Heart left ventricle (tissue), 16 donors: ENCODE measurements around the gene MLC1. TPM values are rescaled to one million over a fixed set of nuclear protein-coding genes. Genes with fewer than 3 reads are reported as not detected.

Experiments used
- ATAC-seq, 4 donors: fragments of 200-7000 bp; cut with Tn5 transposase; one replicate each; pipeline ENCODE4 v1.9.1; 2020 to 2022; ENCODE audit warnings: moderate library complexity in 4 of 4, mild to moderate bottlenecking in 3 of 4, moderate number of reproducible peaks in 1 of 4
- DNase-seq, 5 donors: peaks; one replicate each; pipeline ENCODE4 v3.0.0-alpha.2; 2020
- H3K27ac ChIP-seq, 12 donors: fragments of 200-600 bp; sonication (generic) in 4 of 12; one replicate each; pipeline versions ENCODE4 v1.5.0 to v1.8.0; 2016 to 2022; ENCODE audit warnings: mild to moderate bottlenecking in 2 of 12
- H3K27me3 ChIP-seq, 9 donors: fragments of 200-600 bp; sonication (generic) in 2 of 9; one replicate each; pipeline versions ENCODE4 v1.5.1 to v1.8.0; 2016 to 2022; ENCODE audit warnings: mild to moderate bottlenecking in 3 of 9
- H3K36me3 ChIP-seq, 9 donors: fragments of 200-600 bp; sonication (generic) in 2 of 9; one replicate each; pipeline versions ENCODE4 v1.5.0 to v1.8.0; 2018 to 2022; ENCODE audit warnings: mild to moderate bottlenecking in 2 of 9
- H3K4me1 ChIP-seq, 12 donors: fragments of 200-600 bp; sonication (generic) in 4 of 12; one replicate each; pipeline versions ENCODE4 v1.5.0 to v1.8.0; 2016 to 2022; ENCODE audit warnings: mild to moderate bottlenecking in 3 of 12
- H3K4me3 ChIP-seq, 12 donors: fragments of 200-600 bp; sonication (generic) in 4 of 12; one replicate each; pipeline versions ENCODE4 v1.5.0 to v1.8.0; 2017 to 2022; ENCODE audit warnings: mild to moderate bottlenecking in 9 of 12, moderate library complexity in 4 of 12
- H3K9me3 ChIP-seq, 12 donors: fragments of 200-600 bp; sonication (generic) in 4 of 12; one replicate each; pipeline versions ENCODE4 v1.5.0 to v1.8.0; 2016 to 2022; ENCODE audit warnings: mild to moderate bottlenecking in 1 of 12
- POLR2A ChIP-seq, 2 donors: fragments of 450-650 bp; IDR thresholded peaks; one replicate each; pipeline ENCODE4 v1.6.1; 2017; ENCODE audit warnings: antibody characterized with exemption in 2 of 2, mild to moderate bottlenecking in 2 of 2, moderate library complexity in 2 of 2
- WGBS, 4 donors: extraction: QIAGEN DNeasy Blood & Tissue Kit in 2 of 4; methylation state at CpG; one replicate each; pipeline versions ENCODE4 v1.1.5 to v1.1.7; 2013 to 2018; 5-methylcytosine and 5-hydroxymethylcytosine counted together
- intact Hi-C, 10 donors: fragments of 100-400 bp; cut with DNase I; formaldehyde crosslinking; loops; one replicate each; pipeline versions ENCODE4 v1.11.1 to v1.14.2; 2022
- polyA plus RNA-seq, 2 donors: library from polyadenylated mRNA; stranded (reverse); fragments of 200-250 nt; gene quantifications; one replicate each; pipeline ENCODE4 v1.2.3, GENCODE V29; 2013
- total RNA-seq, 9 donors: library from RNA; depleted of rRNA in 2 of 9; stranded (reverse); fragments of >200 nt in 2 of 9; fragmentation: NEBNext Ultra II Directional in 3 of 9; extraction: Animal tissue kit (Norgen Biotek cat#: 25700) in 3 of 9; gene quantifications; one replicate each; pipeline versions ENCODE4 v1.1.0 to v1.2.4, GENCODE V29; 2016 to 2023
- TF ChIP-seq, protein P1 (sequence below), 12 donors: fragments of 200-600 bp; sonication (generic) in 4 of 12; IDR thresholded peaks; one replicate each; pipeline versions ENCODE4 v1.5.0 to v1.8.0; 2018 to 2022; ENCODE audit warnings: antibody characterized with exemption in 12 of 12, mild to moderate bottlenecking in 5 of 12
- donor health status: ischemic (EF 13 %, LVEDD 7.1; RV severe dilation, severe dysfunction).
- donor health status: healthy with polysubstance abuse.
- donor health status: DM: no; HTN: yes; CAD: no.
- donor health status: DM: no; HTN: no; CAD: no.
- donor health status: ischemic (EF 25% LVEDD 6.9; RV normal size, moderate dysfunction).
- donor health status: ischemic (EF 25% LVEDD 5.7; RV mildly dilated, moderate dysfunction).
- donor health status: healthy.
- donor health status: DM: yes; HTN: yes; CAD: no.
- donor health status: ischemic (EF 35%, LVEDD 5.7; RV mildly dilated, moderate dysfunction).
- donor health status: nonischemic (EF 11% LVEDD 7.7; RV severe dilation, severe dysfunction).
- donor health status: DM: yes; HTN: yes; CAD: no.
- donor health status: PGD.
- donor health status: ischemic (EF 29% LVEDD 5.4; RV normal size, mild dysfunction).
- donor health status: nonischemic (EF 23%, LVEDD 6.1; RV moderate dilation, normal function).

MLC1 gene
- total and polyA plus RNA-seq, 11 donors = 0.03 to 0.80 (median 0.15) TPM; not detected in 5

GRCh38 chr22:50125029-50125428 lies 39.8 kb upstream of the MLC1 start:
- Histone ChIP-seq H3K4me1 (peaks cover 0 to 8% (median 0%) of the 10 kb centered on the region in 12 donors), H3K27me3 (peaks cover 0 to 8% (median 0%) of the 10 kb centered on the region in 9 donors), H3K27ac (no peak overlapping the region), H3K36me3 (no peaks in the 10 kb centered on the region), H3K4me3 (no peak overlapping the region), H3K9me3 (peaks cover 0 to 25% (median 10%) of the 10 kb centered on the region in 12 donors)
- DNase-seq (no peak), ATAC-seq (no peak)
- intact Hi-C loops = no loop called here
- WGBS, 4 donors = 79 to 86% (median 85%) methylated on average over 6 to 9 of the region's 9 CpGs
- TF ChIP-seq POLR2A (IDR thresholded peaks at IDR 0.05) = no peak
- TF ChIP-seq, protein P1, sequence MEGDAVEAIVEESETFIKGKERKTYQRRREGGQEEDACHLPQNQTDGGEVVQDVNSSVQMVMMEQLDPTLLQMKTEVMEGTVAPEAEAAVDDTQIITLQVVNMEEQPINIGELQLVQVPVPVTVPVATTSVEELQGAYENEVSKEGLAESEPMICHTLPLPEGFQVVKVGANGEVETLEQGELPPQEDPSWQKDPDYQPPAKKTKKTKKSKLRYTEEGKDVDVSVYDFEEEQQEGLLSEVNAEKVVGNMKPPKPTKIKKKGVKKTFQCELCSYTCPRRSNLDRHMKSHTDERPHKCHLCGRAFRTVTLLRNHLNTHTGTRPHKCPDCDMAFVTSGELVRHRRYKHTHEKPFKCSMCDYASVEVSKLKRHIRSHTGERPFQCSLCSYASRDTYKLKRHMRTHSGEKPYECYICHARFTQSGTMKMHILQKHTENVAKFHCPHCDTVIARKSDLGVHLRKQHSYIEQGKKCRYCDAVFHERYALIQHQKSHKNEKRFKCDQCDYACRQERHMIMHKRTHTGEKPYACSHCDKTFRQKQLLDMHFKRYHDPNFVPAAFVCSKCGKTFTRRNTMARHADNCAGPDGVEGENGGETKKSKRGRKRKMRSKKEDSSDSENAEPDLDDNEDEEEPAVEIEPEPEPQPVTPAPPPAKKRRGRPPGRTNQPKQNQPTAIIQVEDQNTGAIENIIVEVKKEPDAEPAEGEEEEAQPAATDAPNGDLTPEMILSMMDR (IDR thresholded peaks at IDR 0.05) = no peak

DNA sequence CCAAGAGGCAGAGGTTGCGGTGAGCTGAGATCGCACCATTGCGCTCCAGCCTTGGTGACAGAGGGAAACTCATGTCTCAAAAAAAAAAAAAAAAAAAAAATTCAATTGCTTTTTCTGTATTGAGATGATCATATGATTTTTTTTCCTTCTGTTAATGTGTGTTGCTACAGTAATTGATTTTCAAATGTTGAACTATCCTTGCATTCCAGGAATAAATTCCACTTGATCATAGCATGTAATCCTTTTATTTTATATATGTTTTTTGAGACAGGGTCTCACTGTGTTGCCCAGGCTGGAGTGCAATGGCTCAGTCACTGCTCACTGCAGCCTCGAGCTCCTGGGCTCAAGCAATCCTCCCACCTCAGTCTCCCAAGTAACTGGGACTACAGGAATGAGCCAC lies 37.9 kb upstream of the MLC1 start:
- no peaks in the 10 kb centered on the region for H3K36me3 ChIP-seq
- H3K9me3 ChIP-seq = peaks cover 0 to 25% (median 10%) of the 10 kb centered on the region in 12 donors
- DNase-seq = no peak
- H3K27me3 ChIP-seq = peaks cover 0 to 8% (median 0%) of the 10 kb centered on the region in 9 donors
- H3K27ac ChIP-seq = no peak overlapping the region
- WGBS, 4 donors = 83 to 95% (median 90%) methylated on average over 4 of the region's 4 CpGs
- intact Hi-C loops = no loop called here
- TF ChIP-seq, protein P1 (IDR thresholded peaks at IDR 0.05) = no peak
- TF ChIP-seq POLR2A (IDR thresholded peaks at IDR 0.05) = no peak
- ATAC-seq = no peak
- no peak overlapping the region for H3K4me3 ChIP-seq
- H3K4me1 ChIP-seq = peaks cover 0 to 21% (median 4%) of the 10 kb centered on the region in 12 donors

- peaks cover 0 to 25% (median 10%) of the 10 kb centered on the region in 12 donors for H3K9me3 ChIP-seq
- TF ChIP-seq, protein P1 (IDR thresholded peaks at IDR 0.05) = no peak
- TF ChIP-seq POLR2A (IDR thresholded peaks at IDR 0.05) = no peak
- peak overlapping the region in 2 of 12 donors; percentile 50 to 54 for H3K27ac ChIP-seq
- ATAC-seq (no peak), DNase-seq (no peak)
- peaks cover 0 to 21% (median 4%) of the 10 kb centered on the region in 12 donors for H3K4me1 ChIP-seq
- H3K27me3 ChIP-seq = peaks cover 0 to 8% (median 0%) of the 10 kb centered on the region in 9 donors
- no peak overlapping the region for H3K4me3 ChIP-seq
- intact Hi-C loops = no loop called here
- H3K36me3 ChIP-seq = no peaks in the 10 kb centered on the region
- 82 to 84% (median 83%) methylated on average over 11 of the region's 11 CpGs for WGBS, 4 donors
These were observed 36.0 kb upstream of the MLC1 start for GRCh38 chr22:50121202-50121740.

- Histone ChIP-seq H3K27ac (peak overlapping the region in 3 of 12 donors; percentile 34 to 66 (median 53)), H3K4me3 (no peak overlapping the region), H3K27me3 (peaks cover 0 to 8% (median 0%) of the 10 kb centered on the region in 9 donors), H3K4me1 (peaks cover 0 to 21% (median 4%) of the 10 kb centered on the region in 12 donors), H3K9me3 (peaks cover 0 to 25% (median 10%) of the 10 kb centered on the region in 12 donors), H3K36me3 (no peaks in the 10 kb centered on the region)
- intact Hi-C loops = no loop called here
- ATAC-seq (peak in 2 of 4 donors; percentile 35 to 68), DNase-seq (no peak)
- TF ChIP-seq POLR2A (IDR thresholded peaks at IDR 0.05) = no peak
- TF ChIP-seq, protein P1 (IDR thresholded peaks at IDR 0.05) = no peak
- WGBS, 4 donors = 40 to 59% (median 48%) methylated on average over 6 of the region's 6 CpGs
These were observed 34.6 kb upstream of the MLC1 start for GRCh38 chr22:50119768-50120251.
